WTC11 (cell line): ENCODE measurements around the gene RANBP10. TPM values are rescaled to one million over a fixed set of nuclear protein-coding genes. Genes with fewer than 3 reads are reported as not detected.
A peak's percentile ranks its signal among the peaks of the same experiment; 100 is the strongest.

Experiments
- ATAC-seq: fragments of 200-7000 bp; cut with Tn5 transposase; 2 replicates; pipeline ENCODE4 v1.10.0; 2021; ENCODE audit warnings: mild to moderate bottlenecking, moderate library complexity
- CTCF ChIA-PET: fragments of 300-600 bp; sonication (Branson Sonifier 250); formaldehyde crosslinking; loops from one replicate; lab custom pipeline; 2021; ENCODE audit warnings: antibody characterized with exemption; lab: Charles Lee
- POLR2A ChIA-PET: fragments of 350-600 bp; sonication (Branson Sonifier 250); formaldehyde crosslinking; loops from one replicate; lab custom pipeline; 2021; ENCODE audit warnings: antibody characterized with exemption; lab: Charles Lee
- DNase-seq: peaks from one replicate; pipeline ENCODE4 v3.0.0; 2021; ENCODE audit warnings: low spot score
- H3K27ac Mint-ChIP-seq: 2 replicates; pipeline ENCODE4 v1.8.0; 2021; ENCODE audit warnings: mixed read lengths
- H3K27me3 Mint-ChIP-seq: 2 replicates; pipeline ENCODE4 v1.8.0; 2021; ENCODE audit warnings: low read depth, mild to moderate bottlenecking, moderate library complexity, mixed read lengths
- H3K36me3 Mint-ChIP-seq: 2 replicates; pipeline ENCODE4 v1.8.0; 2021; ENCODE audit warnings: mixed read lengths
- H3K4me1 Mint-ChIP-seq: 2 replicates; pipeline ENCODE4 v1.8.0; 2022; ENCODE audit warnings: mixed read lengths
- H3K4me3 Mint-ChIP-seq: 2 replicates; pipeline ENCODE4 v1.8.0; 2021; ENCODE audit warnings: mild to moderate bottlenecking, moderate library complexity, mixed read lengths
- H3K9me3 Mint-ChIP-seq: 2 replicates; pipeline ENCODE4 v1.8.0; 2021; ENCODE audit warnings: mixed read lengths
- FOXJ3 ChIP-seq: sonication (generic); formaldehyde crosslinking; IDR thresholded peaks from 2 replicates; pipeline ENCODE4 v1.9.0; 2021; ENCODE audit warnings: missing genetic modification reagents, mild to moderate bottlenecking, borderline replicate concordance
- GRHL2 ChIP-seq: fragments of 250-450 bp; sonication (Bioruptor Pico); IDR thresholded peaks from 2 replicates; pipeline ENCODE4 v1.8.0; 2022; ENCODE audit warnings: mild to moderate bottlenecking, moderate library complexity; ENCODE audit not compliant: insufficient replicate concordance, severe bottlenecking
- IRF2 ChIP-seq: sonication (generic); formaldehyde crosslinking; IDR thresholded peaks from 2 replicates; pipeline ENCODE4 v1.8.0; 2022; ENCODE audit warnings: low read depth, missing genetic modification reagents, borderline replicate concordance
- JUN ChIP-seq: sonication (generic); formaldehyde crosslinking; IDR thresholded peaks from 2 replicates; pipeline ENCODE4 v1.8.0; 2023; ENCODE audit warnings: mild to moderate bottlenecking, missing genetic modification reagents
- RELA ChIP-seq: sonication (generic); formaldehyde crosslinking; IDR thresholded peaks from 2 replicates; pipeline ENCODE4 v1.8.1; 2022; ENCODE audit warnings: missing genetic modification reagents, mild to moderate bottlenecking, borderline replicate concordance
- RORB ChIP-seq: fragments of 250-450 bp; sonication (Bioruptor Pico); IDR thresholded peaks from 2 replicates; pipeline ENCODE4 v1.9.0; 2021; ENCODE audit warnings: mild to moderate bottlenecking
- TCF7 ChIP-seq: sonication (generic); formaldehyde crosslinking; IDR thresholded peaks from 2 replicates; pipeline ENCODE4 v1.8.0; 2022; ENCODE audit warnings: mild to moderate bottlenecking, low read depth, missing genetic modification reagents, moderate library complexity
- TEAD1 ChIP-seq: sonication (generic); formaldehyde crosslinking; IDR thresholded peaks from 2 replicates; pipeline ENCODE4 v1.8.0; 2022; ENCODE audit warnings: mild to moderate bottlenecking, missing genetic modification reagents
- ZNF416 ChIP-seq: fragments of 250-450 bp; sonication (Bioruptor Pico); IDR thresholded peaks from 2 replicates; pipeline ENCODE4 v1.9.0; 2021; ENCODE audit warnings: mild to moderate bottlenecking, inconsistent platforms
- total RNA-seq: library from RNA; stranded (reverse); gene quantifications from 3 replicates; pipeline ENCODE4 v1.2.3, GENCODE V29; 2021
- TF ChIP-seq, protein P1 (sequence below): fragments of 200-600 bp; IDR thresholded peaks from 2 replicates; pipeline ENCODE4 v1.8.0; 2022; ENCODE audit warnings: antibody characterized with exemption
- TF ChIP-seq, protein P2 (sequence below): sonication (generic); formaldehyde crosslinking; IDR thresholded peaks from 2 replicates; pipeline ENCODE4 v1.8.0; 2023; ENCODE audit warnings: mild to moderate bottlenecking, missing genetic modification reagents
- TF ChIP-seq, protein P3 (sequence below): fragments of 250-450 bp; sonication (Bioruptor Pico); IDR thresholded peaks from 2 replicates; pipeline ENCODE4 v1.9.0; 2021; ENCODE audit warnings: moderate library complexity, mild to moderate bottlenecking, inconsistent platforms, borderline replicate concordance
- TF ChIP-seq, protein P4 (sequence below): sonication (generic); formaldehyde crosslinking; IDR thresholded peaks from 2 replicates; pipeline ENCODE4 v1.8.1; 2022; ENCODE audit warnings: missing genetic modification reagents, borderline replicate concordance
- TF ChIP-seq, protein P5 (sequence below): sonication (generic); formaldehyde crosslinking; IDR thresholded peaks from 2 replicates; pipeline ENCODE4 v1.8.0; 2023; ENCODE audit warnings: missing genetic modification reagents
- TF ChIP-seq, protein P6 (sequence below): fragments of 250-450 bp; sonication (Bioruptor Pico); IDR thresholded peaks from 2 replicates; pipeline ENCODE4 v1.9.0; 2021; ENCODE audit warnings: mild to moderate bottlenecking
- TF ChIP-seq, protein P7 (sequence below): sonication (generic); formaldehyde crosslinking; IDR thresholded peaks from 2 replicates; pipeline ENCODE4 v1.8.0; 2022; ENCODE audit warnings: missing genetic modification reagents
- TF ChIP-seq, protein P8 (sequence below): sonication (generic); formaldehyde crosslinking; IDR thresholded peaks from 2 replicates; pipeline ENCODE4 v1.8.1; 2022; ENCODE audit warnings: mild to moderate bottlenecking, moderate library complexity, missing genetic modification reagents

Gene RANBP10
- total RNA-seq, 1 experiment from 2014 or later: 14.0 TPM

DNA sequence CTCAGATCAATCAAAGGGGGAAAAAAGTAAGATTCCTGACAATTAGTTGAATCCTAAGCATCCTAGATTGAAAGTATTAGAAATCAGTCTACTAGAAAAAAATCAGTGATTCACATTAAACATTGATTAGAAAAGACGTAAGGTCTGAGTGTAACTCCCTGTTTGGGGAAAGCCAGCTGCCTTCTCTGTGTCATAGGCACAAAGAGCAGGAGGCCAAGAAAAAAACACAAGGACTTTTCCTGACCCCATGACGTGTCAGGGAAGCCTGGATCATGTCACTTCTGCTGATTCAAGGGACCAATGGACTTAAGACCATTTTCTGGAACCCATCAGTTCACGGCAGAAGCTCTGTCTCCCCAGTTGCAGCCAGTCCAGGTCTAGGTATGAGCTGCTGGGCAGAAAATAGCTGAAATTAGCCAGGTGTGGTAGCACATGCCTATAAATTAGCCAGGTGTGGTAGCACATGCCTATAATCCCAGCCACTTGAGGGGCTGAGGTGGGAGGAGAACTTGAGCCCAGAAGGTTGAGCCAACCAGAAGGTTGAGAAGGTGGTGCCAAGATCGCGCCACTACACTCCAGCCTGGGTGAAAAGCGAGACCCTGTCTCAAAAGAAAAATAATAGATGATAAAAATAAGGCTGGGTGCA, 35.9 kb downstream of the RANBP10 start:
- H3K4me1 Mint-ChIP-seq: no peaks in the 10 kb centered on the region
- peaks cover 17% of the 10 kb centered on the region for H3K36me3 Mint-ChIP-seq
- TF ChIP-seq IRF2: no peak
- TF ChIP-seq, protein P1, sequence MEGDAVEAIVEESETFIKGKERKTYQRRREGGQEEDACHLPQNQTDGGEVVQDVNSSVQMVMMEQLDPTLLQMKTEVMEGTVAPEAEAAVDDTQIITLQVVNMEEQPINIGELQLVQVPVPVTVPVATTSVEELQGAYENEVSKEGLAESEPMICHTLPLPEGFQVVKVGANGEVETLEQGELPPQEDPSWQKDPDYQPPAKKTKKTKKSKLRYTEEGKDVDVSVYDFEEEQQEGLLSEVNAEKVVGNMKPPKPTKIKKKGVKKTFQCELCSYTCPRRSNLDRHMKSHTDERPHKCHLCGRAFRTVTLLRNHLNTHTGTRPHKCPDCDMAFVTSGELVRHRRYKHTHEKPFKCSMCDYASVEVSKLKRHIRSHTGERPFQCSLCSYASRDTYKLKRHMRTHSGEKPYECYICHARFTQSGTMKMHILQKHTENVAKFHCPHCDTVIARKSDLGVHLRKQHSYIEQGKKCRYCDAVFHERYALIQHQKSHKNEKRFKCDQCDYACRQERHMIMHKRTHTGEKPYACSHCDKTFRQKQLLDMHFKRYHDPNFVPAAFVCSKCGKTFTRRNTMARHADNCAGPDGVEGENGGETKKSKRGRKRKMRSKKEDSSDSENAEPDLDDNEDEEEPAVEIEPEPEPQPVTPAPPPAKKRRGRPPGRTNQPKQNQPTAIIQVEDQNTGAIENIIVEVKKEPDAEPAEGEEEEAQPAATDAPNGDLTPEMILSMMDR: no peak
- TF ChIP-seq, protein P2, sequence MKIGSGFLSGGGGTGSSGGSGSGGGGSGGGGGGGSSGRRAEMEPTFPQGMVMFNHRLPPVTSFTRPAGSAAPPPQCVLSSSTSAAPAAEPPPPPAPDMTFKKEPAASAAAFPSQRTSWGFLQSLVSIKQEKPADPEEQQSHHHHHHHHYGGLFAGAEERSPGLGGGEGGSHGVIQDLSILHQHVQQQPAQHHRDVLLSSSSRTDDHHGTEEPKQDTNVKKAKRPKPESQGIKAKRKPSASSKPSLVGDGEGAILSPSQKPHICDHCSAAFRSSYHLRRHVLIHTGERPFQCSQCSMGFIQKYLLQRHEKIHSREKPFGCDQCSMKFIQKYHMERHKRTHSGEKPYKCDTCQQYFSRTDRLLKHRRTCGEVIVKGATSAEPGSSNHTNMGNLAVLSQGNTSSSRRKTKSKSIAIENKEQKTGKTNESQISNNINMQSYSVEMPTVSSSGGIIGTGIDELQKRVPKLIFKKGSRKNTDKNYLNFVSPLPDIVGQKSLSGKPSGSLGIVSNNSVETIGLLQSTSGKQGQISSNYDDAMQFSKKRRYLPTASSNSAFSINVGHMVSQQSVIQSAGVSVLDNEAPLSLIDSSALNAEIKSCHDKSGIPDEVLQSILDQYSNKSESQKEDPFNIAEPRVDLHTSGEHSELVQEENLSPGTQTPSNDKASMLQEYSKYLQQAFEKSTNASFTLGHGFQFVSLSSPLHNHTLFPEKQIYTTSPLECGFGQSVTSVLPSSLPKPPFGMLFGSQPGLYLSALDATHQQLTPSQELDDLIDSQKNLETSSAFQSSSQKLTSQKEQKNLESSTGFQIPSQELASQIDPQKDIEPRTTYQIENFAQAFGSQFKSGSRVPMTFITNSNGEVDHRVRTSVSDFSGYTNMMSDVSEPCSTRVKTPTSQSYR (CRISPR knock-in tag): no peak
- TF ChIP-seq GRHL2 (CRISPR knock-in tag): no peak
- TF ChIP-seq, protein P3, sequence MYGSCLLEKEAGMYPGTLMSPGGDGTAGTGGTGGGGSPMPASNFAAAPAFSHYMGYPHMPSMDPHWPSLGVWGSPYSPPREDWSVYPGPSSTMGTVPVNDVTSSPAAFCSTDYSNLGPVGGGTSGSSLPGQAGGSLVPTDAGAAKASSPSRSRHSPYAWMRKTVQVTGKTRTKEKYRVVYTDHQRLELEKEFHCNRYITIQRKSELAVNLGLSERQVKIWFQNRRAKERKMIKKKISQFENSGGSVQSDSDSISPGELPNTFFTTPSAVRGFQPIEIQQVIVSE: no peak
- TF ChIP-seq ZNF416: no peak
- TF ChIP-seq, protein P4, sequence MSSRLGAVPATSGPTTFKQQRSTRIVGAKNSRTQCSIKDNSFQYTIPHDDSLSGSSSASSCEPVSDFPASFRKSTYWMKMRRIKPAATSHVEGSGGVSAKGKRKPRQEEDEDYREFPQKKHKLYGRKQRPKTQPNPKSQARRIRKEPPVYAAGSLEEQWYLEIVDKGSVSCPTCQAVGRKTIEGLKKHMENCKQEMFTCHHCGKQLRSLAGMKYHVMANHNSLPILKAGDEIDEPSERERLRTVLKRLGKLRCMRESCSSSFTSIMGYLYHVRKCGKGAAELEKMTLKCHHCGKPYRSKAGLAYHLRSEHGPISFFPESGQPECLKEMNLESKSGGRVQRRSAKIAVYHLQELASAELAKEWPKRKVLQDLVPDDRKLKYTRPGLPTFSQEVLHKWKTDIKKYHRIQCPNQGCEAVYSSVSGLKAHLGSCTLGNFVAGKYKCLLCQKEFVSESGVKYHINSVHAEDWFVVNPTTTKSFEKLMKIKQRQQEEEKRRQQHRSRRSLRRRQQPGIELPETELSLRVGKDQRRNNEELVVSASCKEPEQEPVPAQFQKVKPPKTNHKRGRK: no peak
- TF ChIP-seq, protein P5, sequence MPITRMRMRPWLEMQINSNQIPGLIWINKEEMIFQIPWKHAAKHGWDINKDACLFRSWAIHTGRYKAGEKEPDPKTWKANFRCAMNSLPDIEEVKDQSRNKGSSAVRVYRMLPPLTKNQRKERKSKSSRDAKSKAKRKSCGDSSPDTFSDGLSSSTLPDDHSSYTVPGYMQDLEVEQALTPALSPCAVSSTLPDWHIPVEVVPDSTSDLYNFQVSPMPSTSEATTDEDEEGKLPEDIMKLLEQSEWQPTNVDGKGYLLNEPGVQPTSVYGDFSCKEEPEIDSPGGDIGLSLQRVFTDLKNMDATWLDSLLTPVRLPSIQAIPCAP (CRISPR knock-in tag): no peak
- TF ChIP-seq, protein P6, sequence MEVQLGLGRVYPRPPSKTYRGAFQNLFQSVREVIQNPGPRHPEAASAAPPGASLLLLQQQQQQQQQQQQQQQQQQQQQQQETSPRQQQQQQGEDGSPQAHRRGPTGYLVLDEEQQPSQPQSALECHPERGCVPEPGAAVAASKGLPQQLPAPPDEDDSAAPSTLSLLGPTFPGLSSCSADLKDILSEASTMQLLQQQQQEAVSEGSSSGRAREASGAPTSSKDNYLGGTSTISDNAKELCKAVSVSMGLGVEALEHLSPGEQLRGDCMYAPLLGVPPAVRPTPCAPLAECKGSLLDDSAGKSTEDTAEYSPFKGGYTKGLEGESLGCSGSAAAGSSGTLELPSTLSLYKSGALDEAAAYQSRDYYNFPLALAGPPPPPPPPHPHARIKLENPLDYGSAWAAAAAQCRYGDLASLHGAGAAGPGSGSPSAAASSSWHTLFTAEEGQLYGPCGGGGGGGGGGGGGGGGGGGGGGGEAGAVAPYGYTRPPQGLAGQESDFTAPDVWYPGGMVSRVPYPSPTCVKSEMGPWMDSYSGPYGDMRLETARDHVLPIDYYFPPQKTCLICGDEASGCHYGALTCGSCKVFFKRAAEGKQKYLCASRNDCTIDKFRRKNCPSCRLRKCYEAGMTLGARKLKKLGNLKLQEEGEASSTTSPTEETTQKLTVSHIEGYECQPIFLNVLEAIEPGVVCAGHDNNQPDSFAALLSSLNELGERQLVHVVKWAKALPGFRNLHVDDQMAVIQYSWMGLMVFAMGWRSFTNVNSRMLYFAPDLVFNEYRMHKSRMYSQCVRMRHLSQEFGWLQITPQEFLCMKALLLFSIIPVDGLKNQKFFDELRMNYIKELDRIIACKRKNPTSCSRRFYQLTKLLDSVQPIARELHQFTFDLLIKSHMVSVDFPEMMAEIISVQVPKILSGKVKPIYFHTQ: no peak
- DNase-seq (no peak), ATAC-seq (no peak)
- peaks cover 3% of the 10 kb centered on the region; the same call in 1 of the 2 replicates for H3K9me3 Mint-ChIP-seq
- H3K27me3 Mint-ChIP-seq: no peaks in the 10 kb centered on the region
- CTCF ChIA-PET: interaction anchor here (1.5 to 1.9 kb wide), 2 partner anchors 46 to 98 kb away, joined by 4 to 8 read pairs; no protein-coding TSS in a partner anchor
- H3K27ac Mint-ChIP-seq: peak overlapping the region; percentile 82; the same call in 1 of the 2 replicates
- POLR2A ChIA-PET: no interaction called here
- no peak overlapping the region for H3K4me3 Mint-ChIP-seq

DNA sequence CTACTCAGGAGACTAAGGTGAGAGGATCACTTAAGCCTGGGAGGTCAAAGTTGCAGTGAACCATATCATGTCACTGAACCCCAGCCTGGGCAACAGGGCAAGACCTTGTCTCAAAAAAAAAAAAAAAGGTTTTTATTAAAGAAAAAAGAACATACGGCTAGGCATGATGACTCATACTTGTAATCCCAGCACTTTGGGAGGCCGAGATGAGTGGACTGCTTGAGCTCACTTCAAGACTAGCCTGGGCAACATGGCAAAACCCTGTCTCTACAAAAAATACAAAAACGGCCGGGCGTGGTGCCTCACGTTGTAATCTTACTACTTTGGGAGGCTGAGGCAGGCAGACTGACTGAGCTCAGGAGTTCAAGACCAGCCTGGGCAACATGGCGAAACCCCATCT, 38.4 kb downstream of the RANBP10 start:
- Mint-ChIP-seq H3K4me3 (no peak overlapping the region), H3K4me1 (no peaks in the 10 kb centered on the region), H3K36me3 (peaks cover 10% of the 10 kb centered on the region), H3K9me3 (no peaks in the 10 kb centered on the region), H3K27ac (no peak overlapping the region), H3K27me3 (no peaks in the 10 kb centered on the region)
- ChIA-PET POLR2A (no interaction called here), CTCF (interaction anchor here (2.7 kb wide), 1 partner anchor 49 kb away, joined by 11 read pairs; no protein-coding TSS in a partner anchor)
- ATAC-seq: no peak
- DNase-seq: no peak
- TF ChIP-seq TCF7 (CRISPR knock-in tag) (no peak), RELA (CRISPR knock-in tag) (no peak), ZNF416 (no peak), RORB (CRISPR knock-in tag) (no peak), FOXJ3 (CRISPR knock-in tag) (no peak), JUN (CRISPR knock-in tag) (no peak), TEAD1 (CRISPR knock-in tag) (no peak)
- TF ChIP-seq, protein P7, sequence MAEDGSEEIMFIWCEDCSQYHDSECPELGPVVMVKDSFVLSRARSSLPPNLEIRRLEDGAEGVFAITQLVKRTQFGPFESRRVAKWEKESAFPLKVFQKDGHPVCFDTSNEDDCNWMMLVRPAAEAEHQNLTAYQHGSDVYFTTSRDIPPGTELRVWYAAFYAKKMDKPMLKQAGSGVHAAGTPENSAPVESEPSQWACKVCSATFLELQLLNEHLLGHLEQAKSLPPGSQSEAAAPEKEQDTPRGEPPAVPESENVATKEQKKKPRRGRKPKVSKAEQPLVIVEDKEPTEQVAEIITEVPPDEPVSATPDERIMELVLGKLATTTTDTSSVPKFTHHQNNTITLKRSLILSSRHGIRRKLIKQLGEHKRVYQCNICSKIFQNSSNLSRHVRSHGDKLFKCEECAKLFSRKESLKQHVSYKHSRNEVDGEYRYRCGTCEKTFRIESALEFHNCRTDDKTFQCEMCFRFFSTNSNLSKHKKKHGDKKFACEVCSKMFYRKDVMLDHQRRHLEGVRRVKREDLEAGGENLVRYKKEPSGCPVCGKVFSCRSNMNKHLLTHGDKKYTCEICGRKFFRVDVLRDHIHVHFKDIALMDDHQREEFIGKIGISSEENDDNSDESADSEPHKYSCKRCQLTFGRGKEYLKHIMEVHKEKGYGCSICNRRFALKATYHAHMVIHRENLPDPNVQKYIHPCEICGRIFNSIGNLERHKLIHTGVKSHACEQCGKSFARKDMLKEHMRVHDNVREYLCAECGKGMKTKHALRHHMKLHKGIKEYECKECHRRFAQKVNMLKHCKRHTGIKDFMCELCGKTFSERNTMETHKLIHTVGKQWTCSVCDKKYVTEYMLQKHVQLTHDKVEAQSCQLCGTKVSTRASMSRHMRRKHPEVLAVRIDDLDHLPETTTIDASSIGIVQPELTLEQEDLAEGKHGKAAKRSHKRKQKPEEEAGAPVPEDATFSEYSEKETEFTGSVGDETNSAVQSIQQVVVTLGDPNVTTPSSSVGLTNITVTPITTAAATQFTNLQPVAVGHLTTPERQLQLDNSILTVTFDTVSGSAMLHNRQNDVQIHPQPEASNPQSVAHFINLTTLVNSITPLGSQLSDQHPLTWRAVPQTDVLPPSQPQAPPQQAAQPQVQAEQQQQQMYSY: no peak
- TF ChIP-seq, protein P8, sequence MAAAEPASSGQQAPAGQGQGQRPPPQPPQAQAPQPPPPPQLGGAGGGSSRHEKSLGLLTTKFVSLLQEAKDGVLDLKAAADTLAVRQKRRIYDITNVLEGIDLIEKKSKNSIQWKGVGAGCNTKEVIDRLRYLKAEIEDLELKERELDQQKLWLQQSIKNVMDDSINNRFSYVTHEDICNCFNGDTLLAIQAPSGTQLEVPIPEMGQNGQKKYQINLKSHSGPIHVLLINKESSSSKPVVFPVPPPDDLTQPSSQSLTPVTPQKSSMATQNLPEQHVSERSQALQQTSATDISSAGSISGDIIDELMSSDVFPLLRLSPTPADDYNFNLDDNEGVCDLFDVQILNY: no peak
